IMR-90 (cell line): ENCODE results near the gene ADAMTS17. TPM values are rescaled to one million over a fixed set of nuclear protein-coding genes. Genes with fewer than 3 reads are reported as not detected.

Source experiments
- ATAC-seq: fragments of 200-7000 bp; cut with Tn5 transposase; 2 replicates; pipeline ENCODE4 v1.9.1; 2020; ENCODE audit warnings: low read depth, mild to moderate bottlenecking, moderate library complexity
- BruUV-seq: library from RNA; stranded (reverse); fragments of 400-500 nt; replicated peaks from 2 replicates; lab custom pipeline; 2021; lab: Mats Ljungman, UMichigan
- CTCF ChIA-PET: fragments of 300-600 bp; formaldehyde crosslinking; extraction: SDS; loops from one replicate; lab custom pipeline; 2021; ENCODE audit warnings: antibody characterized with exemption; lab: Yijun Ruan, JAX
- POLR2A ChIA-PET: fragments of 300-600 bp; sonication (Branson Sonifier 250); formaldehyde crosslinking; loops from one replicate; lab custom pipeline; 2022; ENCODE audit warnings: antibody characterized with exemption; ENCODE audit not compliant: unreplicated experiment; lab: Charles Lee
- DNase-seq: peaks from one replicate; pipeline ENCODE4 v3.0.0; 2013
- H2AFZ ChIP-seq: replicated peaks from 2 replicates; pipeline ENCODE3; 2013; ENCODE audit warnings: low read length, mild to moderate bottlenecking; ENCODE audit not compliant: poor library complexity
- H2AK5ac ChIP-seq: 2 replicates; pipeline ENCODE4 v1.6.1; 2013; ENCODE audit warnings: low read depth, low read length, inconsistent platforms
- H2AK9ac ChIP-seq: replicated peaks from 2 replicates; pipeline ENCODE3; 2013; ENCODE audit warnings: mild to moderate bottlenecking, low read depth, low read length, moderate library complexity; ENCODE audit not compliant: poor library complexity
- H2BK120ac ChIP-seq: 2 replicates; pipeline ENCODE4 v1.6.1; 2013; ENCODE audit warnings: low read depth, low read length, inconsistent platforms
- H2BK15ac ChIP-seq: 3 replicates; pipeline ENCODE4 v1.6.1; 2013; ENCODE audit warnings: low read depth, low read length, inconsistent platforms
- H2BK20ac ChIP-seq: 2 replicates; pipeline ENCODE4 v1.6.1; 2013; ENCODE audit warnings: low read depth, mild to moderate bottlenecking, inconsistent platforms, low read length, moderate library complexity
- H2BK5ac ChIP-seq: 2 replicates; pipeline ENCODE4 v1.6.1; 2013; ENCODE audit warnings: mild to moderate bottlenecking, low read depth, low read length, inconsistent platforms; ENCODE audit not compliant: poor library complexity, severe bottlenecking
- H3K14ac ChIP-seq: replicated peaks from 2 replicates; pipeline ENCODE4 v1.6.1; 2013; ENCODE audit warnings: low read depth, low read length, inconsistent platforms
- H3K18ac ChIP-seq: 2 replicates; pipeline ENCODE4 v1.6.1; 2013; ENCODE audit warnings: low read depth, low read length, control low read depth
- H3K23ac ChIP-seq: 2 replicates; pipeline ENCODE4 v1.6.1; 2013; ENCODE audit warnings: low read depth, low read length, inconsistent platforms
- H3K27ac ChIP-seq: 2 replicates; pipeline ENCODE4 v1.5.1; 2013; ENCODE audit warnings: mild to moderate bottlenecking, control low read depth, low read length; ENCODE audit not compliant: insufficient read depth
- H3K27me3 ChIP-seq: 2 replicates; pipeline ENCODE4 v1.6.1; 2013; ENCODE audit warnings: low read length; ENCODE audit not compliant: control insufficient read depth, insufficient read depth
- H3K36me3 ChIP-seq: 2 replicates; pipeline ENCODE4 v1.6.1; 2013; ENCODE audit warnings: low read length, mixed read lengths; ENCODE audit not compliant: control insufficient read depth, insufficient read depth
- H3K4ac ChIP-seq: 2 replicates; pipeline ENCODE4 v1.6.1; 2013; ENCODE audit warnings: low read depth, low read length, inconsistent platforms
- H3K4me1 ChIP-seq: 2 replicates; pipeline ENCODE4 v1.6.1; 2013; ENCODE audit warnings: low read length, mixed read lengths; ENCODE audit not compliant: control insufficient read depth, insufficient read depth
- H3K4me2 ChIP-seq: 2 replicates; pipeline ENCODE4 v1.6.1; 2013; ENCODE audit warnings: low read depth, mild to moderate bottlenecking, control low read depth, low read length, moderate library complexity
- H3K4me3 ChIP-seq: 2 replicates; pipeline ENCODE4 v1.5.1; 2013; ENCODE audit warnings: low read depth, mild to moderate bottlenecking, control low read depth, low read length, moderate library complexity; ENCODE audit not compliant: insufficient read depth
- H3K56ac ChIP-seq: 2 replicates; pipeline ENCODE4 v1.6.1; 2013; ENCODE audit warnings: low read length, inconsistent platforms; ENCODE audit not compliant: insufficient read depth; ENCODE audit errors: extremely low read depth
- H3K79me1 ChIP-seq, 2 experiments: 2 replicates each; pipeline ENCODE4 v1.6.1; 2013; ENCODE audit warnings: low read length in 2 of 2, inconsistent platforms in 1 of 2, low read depth in 1 of 2
- H3K9ac ChIP-seq: 2 replicates; pipeline ENCODE4 v1.6.1; 2013; ENCODE audit warnings: low read depth, low read length, control low read depth
- H3K9me1 ChIP-seq: 2 replicates; pipeline ENCODE4 v1.6.1; 2013; ENCODE audit warnings: low read length, inconsistent platforms; ENCODE audit not compliant: insufficient read depth
- H3K9me3 ChIP-seq: 2 replicates; pipeline ENCODE4 v1.6.1; 2013; ENCODE audit warnings: low read length; ENCODE audit not compliant: control insufficient read depth, insufficient read depth
- H4K20me1 ChIP-seq: 2 replicates; pipeline ENCODE4 v1.6.1; 2013; ENCODE audit warnings: low read length, inconsistent platforms; ENCODE audit not compliant: insufficient read depth
- H4K5ac ChIP-seq: 2 replicates; pipeline ENCODE4 v1.6.1; 2013; ENCODE audit warnings: mild to moderate bottlenecking, low read depth, low read length, control low read depth
- H4K8ac ChIP-seq, 2 experiments: 2 replicates each; pipeline ENCODE4 v1.6.1; 2013; ENCODE audit warnings: low read depth in 2 of 2, low read length in 2 of 2, control low read depth in 1 of 2, inconsistent platforms in 1 of 2
- H4K91ac ChIP-seq: 2 replicates; pipeline ENCODE4 v1.6.1; 2013; ENCODE audit warnings: low read depth, low read length, inconsistent platforms; ENCODE audit not compliant: insufficient read depth
- BHLHE40 ChIP-seq: fragments of 150-350 bp; IDR thresholded peaks from 2 replicates; pipeline ENCODE4 v1.6.1; 2016; ENCODE audit warnings: mild to moderate bottlenecking, low read depth, low read length
- CEBPB ChIP-seq: IDR thresholded peaks from 2 replicates; pipeline ENCODE4 v1.6.1; 2012; ENCODE audit warnings: low read depth, low read length, improper control_type of control experiment
- CHD1 ChIP-seq: IDR thresholded peaks from 2 replicates; pipeline ENCODE4 v1.6.1; 2012; ENCODE audit warnings: low read depth, low read length, improper control_type of control experiment
- FOS ChIP-seq: fragments of 150-350 bp; IDR thresholded peaks from 2 replicates; pipeline ENCODE4 v1.6.1; 2016; ENCODE audit warnings: low read depth, low read length
- MAFK ChIP-seq: IDR thresholded peaks from 2 replicates; pipeline ENCODE4 v1.6.1; 2012; ENCODE audit warnings: low read depth, low read length, improper control_type of control experiment
- MAZ ChIP-seq: IDR thresholded peaks from 2 replicates; pipeline ENCODE4 v1.6.1; 2012; ENCODE audit warnings: low read depth, mild to moderate bottlenecking, low read length, improper control_type of control experiment, moderate library complexity, borderline replicate concordance
- MXI1 ChIP-seq: IDR thresholded peaks from 2 replicates; pipeline ENCODE4 v1.6.1; 2012; ENCODE audit warnings: low read depth, mild to moderate bottlenecking, low read length, moderate library complexity, borderline replicate concordance
- NFE2L2 ChIP-seq: fragments of 150-350 bp; IDR thresholded peaks from 2 replicates; pipeline ENCODE4 v1.6.1; 2016; ENCODE audit warnings: low read depth, mild to moderate bottlenecking, low read length
- POLR2A ChIP-seq: IDR thresholded peaks from 2 replicates; pipeline ENCODE4 v1.6.1; 2012; ENCODE audit warnings: mild to moderate bottlenecking, low read depth, low read length
- RAD21 ChIP-seq: IDR thresholded peaks from 2 replicates; pipeline ENCODE4 v1.6.1; 2012; ENCODE audit warnings: low read length, improper control_type of control experiment
- RCOR1 ChIP-seq: IDR thresholded peaks from 2 replicates; pipeline ENCODE4 v1.6.1; 2012; ENCODE audit warnings: mild to moderate bottlenecking, low read length, improper control_type of control experiment; ENCODE audit not compliant: insufficient replicate concordance
- RFX5 ChIP-seq: IDR thresholded peaks from 2 replicates; pipeline ENCODE4 v1.8.0; 2012; ENCODE audit warnings: low read depth, mild to moderate bottlenecking, low read length, moderate library complexity
- SMC3 ChIP-seq: fragments of 150-350 bp; IDR thresholded peaks from 2 replicates; pipeline ENCODE4 v1.6.1; 2016; ENCODE audit warnings: low read depth, mild to moderate bottlenecking, antibody characterized with exemption, low read length, moderate library complexity
- WGBS, 2 experiments: methylation state at CpG; one replicate each; pipeline versions ENCODE4 v1.1.5 to v1.1.7; 2013; ENCODE audit warnings: missing lambda C conversion rate in 2 of 2; ENCODE audit not compliant: insufficient read length in 1 of 2; ENCODE audit errors: extremely low coverage in 2 of 2; 5-methylcytosine and 5-hydroxymethylcytosine counted together
- dilution Hi-C: fragments of 300-500 bp; cut with HindIII; formaldehyde crosslinking; loops from one replicate; pipeline ENCODE4 v1.14.3; 2018; ENCODE audit warnings: low sequenced_read_pairs; ENCODE audit not compliant: unreplicated experiment
- in situ Hi-C: fragments of 300-500 bp; cut with MboI; formaldehyde crosslinking; loops from 3 replicates; pipeline ENCODE4 v1.14.3; 2019; ENCODE audit warnings: low sequenced_read_pairs, inconsistent platforms, mixed read lengths
- intact Hi-C: fragments of 100-400 bp; cut with micrococcal nuclease; formaldehyde crosslinking; loops from 2 replicates; pipeline ENCODE4 v1.10.0; 2022
- polyA plus RNA-seq, 3 experiments: library from polyadenylated mRNA; depleted of rRNA; stranded (reverse); fragments of >200 nt; gene quantifications; 2 replicates each; pipeline ENCODE4 v1.2.3, GENCODE V29; 2012; ENCODE audit warnings: low replicate concordance in 1 of 3
- total RNA-seq: library from RNA; depleted of rRNA; stranded (reverse); fragments of >200 nt; gene quantifications from 2 replicates; pipeline ENCODE4 v1.2.3, GENCODE V29; 2012
- TF ChIP-seq, protein P1 (sequence below): fragments of 150-350 bp; IDR thresholded peaks from 2 replicates; pipeline ENCODE4 v1.6.1; 2017; ENCODE audit warnings: mild to moderate bottlenecking, antibody characterized with exemption, low read length, low read depth
- TF ChIP-seq, protein P2 (sequence below): conservative IDR thresholded peaks from 2 replicates; pipeline ENCODE4 v1.5.1; 2012; ENCODE audit warnings: mild to moderate bottlenecking, low read depth, low read length, improper control_type of control experiment
- TF ChIP-seq, protein P3 (sequence below): fragments of 150-350 bp; IDR thresholded peaks from 2 replicates; pipeline ENCODE4 v1.6.1; 2016; ENCODE audit warnings: low read depth, mild to moderate bottlenecking, low read length, moderate library complexity, borderline replicate concordance

ADAMTS17 gene
- total and polyA plus RNA-seq, 2 of the 4 experiments (the other 2 are of a cell fraction), result 0.03 TPM; not detected in 1

DNA sequence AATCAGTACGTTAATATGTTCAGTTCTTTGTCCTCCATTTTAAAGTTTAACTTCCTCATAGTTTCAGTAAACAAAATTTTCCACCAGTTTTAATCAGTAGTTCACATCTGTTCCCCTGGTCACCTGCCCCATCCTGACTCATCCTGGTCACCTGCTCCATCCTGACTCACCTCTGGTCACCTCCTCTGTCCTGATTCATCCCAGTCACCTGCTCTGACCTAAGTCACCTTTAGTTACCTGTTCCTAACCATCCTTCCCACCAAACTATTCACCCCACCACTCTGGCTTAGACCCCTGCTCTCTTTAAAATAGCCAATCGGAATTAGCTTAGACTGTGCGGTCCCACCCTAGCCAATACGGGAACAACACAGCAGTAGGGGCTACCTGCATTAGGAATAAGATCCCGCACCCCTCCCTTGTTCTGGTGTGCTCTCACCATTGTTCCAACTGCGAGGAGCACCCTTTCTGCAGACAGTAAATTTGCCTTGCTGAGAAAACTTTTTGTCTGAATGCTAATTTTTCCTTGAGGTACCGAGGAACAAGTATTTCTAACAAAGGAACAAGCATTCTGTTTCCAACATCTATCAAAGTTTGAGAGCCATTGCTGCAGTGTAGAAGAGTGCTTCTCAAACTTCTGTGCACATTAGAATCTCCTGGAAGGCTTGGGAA is 169.3 kb downstream of the ADAMTS17 start:
- H3K4me2 ChIP-seq, result no peak overlapping the region
- no peak overlapping the region for H2BK15ac ChIP-seq
- no peak overlapping the region for H3K14ac ChIP-seq
- no peak overlapping the region for H2AK9ac ChIP-seq
- dilution Hi-C loops, result no loop called here
- BruUV-seq, result no TSS peak
- ATAC-seq, result no peak
- H2AFZ ChIP-seq, result no peak overlapping the region
- no peak overlapping the region for H3K23ac ChIP-seq
- H2BK5ac ChIP-seq, result no peak overlapping the region
- H4K8ac ChIP-seq, result no peak overlapping the region
- no peaks in the 10 kb centered on the region for H3K9me1 ChIP-seq
- H3K27me3 ChIP-seq, result no peaks in the 10 kb centered on the region
- in situ Hi-C loops, result no loop called here
- H3K27ac ChIP-seq, result no peak overlapping the region
- CTCF ChIA-PET, result no interaction called here
- H3K9ac ChIP-seq, result no peak overlapping the region
- DNase-seq, result no peak
- H2AK5ac ChIP-seq, result no peak overlapping the region
- no peaks in the 10 kb centered on the region for H4K20me1 ChIP-seq
- peaks cover 38% of the 10 kb centered on the region for H3K9me3 ChIP-seq
- no peak overlapping the region for H4K5ac ChIP-seq
- whole genome bisulfite sequencing, 2 experiments, result 83% methylated on average over 2 of the region's 7 CpGs; no CpG with 5 or more reads in 1 of the 2 experiments
- H3K4ac ChIP-seq, result no peak overlapping the region
- POLR2A ChIA-PET, result no interaction called here
- no peak overlapping the region for H4K91ac ChIP-seq
- H2BK120ac ChIP-seq, result no peak overlapping the region
- no peak overlapping the region for H3K18ac ChIP-seq
- no peaks in the 10 kb centered on the region for H3K79me1 ChIP-seq
- TF ChIP-seq MAZ, result no peak
- no peak for TF ChIP-seq MXI1
- TF ChIP-seq, protein P1, sequence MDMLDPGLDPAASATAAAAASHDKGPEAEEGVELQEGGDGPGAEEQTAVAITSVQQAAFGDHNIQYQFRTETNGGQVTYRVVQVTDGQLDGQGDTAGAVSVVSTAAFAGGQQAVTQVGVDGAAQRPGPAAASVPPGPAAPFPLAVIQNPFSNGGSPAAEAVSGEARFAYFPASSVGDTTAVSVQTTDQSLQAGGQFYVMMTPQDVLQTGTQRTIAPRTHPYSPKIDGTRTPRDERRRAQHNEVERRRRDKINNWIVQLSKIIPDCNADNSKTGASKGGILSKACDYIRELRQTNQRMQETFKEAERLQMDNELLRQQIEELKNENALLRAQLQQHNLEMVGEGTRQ, result no peak
- no peak for TF ChIP-seq FOS
- TF ChIP-seq SMC3, result no peak
- no peak for TF ChIP-seq CHD1
- no peak for TF ChIP-seq POLR2A
- TF ChIP-seq, protein P2, sequence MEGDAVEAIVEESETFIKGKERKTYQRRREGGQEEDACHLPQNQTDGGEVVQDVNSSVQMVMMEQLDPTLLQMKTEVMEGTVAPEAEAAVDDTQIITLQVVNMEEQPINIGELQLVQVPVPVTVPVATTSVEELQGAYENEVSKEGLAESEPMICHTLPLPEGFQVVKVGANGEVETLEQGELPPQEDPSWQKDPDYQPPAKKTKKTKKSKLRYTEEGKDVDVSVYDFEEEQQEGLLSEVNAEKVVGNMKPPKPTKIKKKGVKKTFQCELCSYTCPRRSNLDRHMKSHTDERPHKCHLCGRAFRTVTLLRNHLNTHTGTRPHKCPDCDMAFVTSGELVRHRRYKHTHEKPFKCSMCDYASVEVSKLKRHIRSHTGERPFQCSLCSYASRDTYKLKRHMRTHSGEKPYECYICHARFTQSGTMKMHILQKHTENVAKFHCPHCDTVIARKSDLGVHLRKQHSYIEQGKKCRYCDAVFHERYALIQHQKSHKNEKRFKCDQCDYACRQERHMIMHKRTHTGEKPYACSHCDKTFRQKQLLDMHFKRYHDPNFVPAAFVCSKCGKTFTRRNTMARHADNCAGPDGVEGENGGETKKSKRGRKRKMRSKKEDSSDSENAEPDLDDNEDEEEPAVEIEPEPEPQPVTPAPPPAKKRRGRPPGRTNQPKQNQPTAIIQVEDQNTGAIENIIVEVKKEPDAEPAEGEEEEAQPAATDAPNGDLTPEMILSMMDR, result no peak
- no peak for TF ChIP-seq RCOR1
- TF ChIP-seq RAD21, result no peak
- TF ChIP-seq NFE2L2, result no peak
- no peak for TF ChIP-seq BHLHE40
- TF ChIP-seq MAFK, result no peak
- TF ChIP-seq CEBPB, result no peak
- TF ChIP-seq, protein P3, sequence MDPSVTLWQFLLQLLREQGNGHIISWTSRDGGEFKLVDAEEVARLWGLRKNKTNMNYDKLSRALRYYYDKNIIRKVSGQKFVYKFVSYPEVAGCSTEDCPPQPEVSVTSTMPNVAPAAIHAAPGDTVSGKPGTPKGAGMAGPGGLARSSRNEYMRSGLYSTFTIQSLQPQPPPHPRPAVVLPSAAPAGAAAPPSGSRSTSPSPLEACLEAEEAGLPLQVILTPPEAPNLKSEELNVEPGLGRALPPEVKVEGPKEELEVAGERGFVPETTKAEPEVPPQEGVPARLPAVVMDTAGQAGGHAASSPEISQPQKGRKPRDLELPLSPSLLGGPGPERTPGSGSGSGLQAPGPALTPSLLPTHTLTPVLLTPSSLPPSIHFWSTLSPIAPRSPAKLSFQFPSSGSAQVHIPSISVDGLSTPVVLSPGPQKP, result no peak
- no peak for TF ChIP-seq RFX5
- no peak overlapping the region for H3K56ac ChIP-seq
- no peaks in the 10 kb centered on the region for H3K4me1 ChIP-seq
- intact Hi-C loops, result no loop called here
- no peak overlapping the region for H2BK20ac ChIP-seq
- no peak overlapping the region for H3K4me3 ChIP-seq
- no peaks in the 10 kb centered on the region for H3K36me3 ChIP-seq
